ENCODE data around the gene MYOG.

DNA sequence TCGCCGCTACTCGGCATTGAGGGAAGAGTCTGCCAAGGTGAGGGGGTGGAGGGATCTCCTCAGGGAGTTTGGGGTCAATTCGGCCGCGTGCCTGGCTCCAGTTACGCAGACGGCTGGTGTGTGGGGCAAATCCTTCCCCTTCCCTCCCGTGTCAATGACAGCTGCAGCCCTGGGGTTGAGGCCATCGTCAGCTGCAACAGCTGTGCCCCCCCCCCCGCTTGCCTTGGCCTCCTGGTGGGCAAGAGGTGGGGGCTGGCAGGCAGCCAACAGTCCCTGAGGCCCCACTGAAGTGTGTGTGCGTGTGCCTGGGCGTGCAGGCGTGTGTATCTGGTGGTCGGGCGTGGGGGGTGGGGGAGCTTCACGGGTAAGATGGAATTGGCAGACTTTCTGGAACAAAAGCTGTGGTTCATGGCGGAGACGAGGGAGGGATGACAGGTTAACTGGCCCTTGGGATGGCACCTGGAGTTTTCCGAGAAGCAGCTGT lies 33.9 kb downstream of the MYOG start:
- TF ChIP-seq CTCF (IDR thresholded peaks at IDR 0.05; ENCODE audit: low read length) = no peak
- no peak for TF ChIP-seq EZH2 (IDR thresholded peaks at IDR 0.05; ENCODE audit: borderline replicate concordance, low read length)
